Liver (tissue), 3 donors: ENCODE results near the gene TRAF7.

Source experiments
- CTCF ChIP-seq: fragments of 150-350 bp; IDR thresholded peaks from 2 replicates; pipeline ENCODE4 v1.5.1; 2017; ENCODE audit warnings: improper control_type of control experiment, low read depth, low read length; ENCODE audit not compliant: missing input control
- MAX ChIP-seq: IDR thresholded peaks from 2 replicates; pipeline ENCODE4 v1.6.1; 2016; ENCODE audit warnings: antibody characterized with exemption
- TAF1 ChIP-seq: conservative IDR thresholded peaks from 2 replicates; pipeline ENCODE4 v1.6.1; 2016; ENCODE audit warnings: antibody characterized with exemption, mild to moderate bottlenecking
- ZBTB33 ChIP-seq: IDR thresholded peaks from 2 replicates; pipeline ENCODE4 v1.6.1; 2016; ENCODE audit warnings: antibody characterized with exemption
- donor health status: healthy.
- donor health status: healthy.

GRCh38 chr16:2121853-2122252, 33.7 kb upstream of the TRAF7 start:
- TF ChIP-seq CTCF (no peak), TAF1 (no peak), MAX (no peak), ZBTB33 (no peak)
